Bone marrow (tissue), 2 donors: Measurements from ENCODE around the gene CABLES1.
"Not testable (repeated sequence)": the region's sequence is repeated elsewhere in the genome, so short reads cannot be mapped to it uniquely, and the experiment has no call there.

Source experiments
- DNase-seq, 2 donors: peaks; one replicate each; lab custom pipeline; 2025; lab: John Stamatoyannopoulos, UW

Gene CABLES1

GRCh38 chr18:23109163-23109562, 26.1 kb upstream of the CABLES1 start:
- not testable (repeated sequence) for DNase-seq

- no peak for DNase-seq
Observed at GRCh38 chr18:23113576-23113975, 21.7 kb upstream of the CABLES1 start.

- DNase-seq, result no peak
Observed at GRCh38 chr18:23114171-23114881, 21.0 kb upstream of the CABLES1 start.

- no peak for DNase-seq
Observed at GRCh38 chr18:23114911-23115310, 20.4 kb upstream of the CABLES1 start.

GRCh38 chr18:23115683-23116096, 19.6 kb upstream of the CABLES1 start:
- DNase-seq, result no peak

- no peak for DNase-seq
Observed at GRCh38 chr18:23121133-23121532, 14.2 kb upstream of the CABLES1 start.

- no peak for DNase-seq
Observed at GRCh38 chr18:23122334-23123229, 12.7 kb upstream of the CABLES1 start.

- no peak for DNase-seq
Observed at GRCh38 chr18:23126376-23127056, 8.8 kb upstream of the CABLES1 start.

GRCh38 chr18:23127090-23127489, 8.2 kb upstream of the CABLES1 start:
- DNase-seq, result no peak

GRCh38 chr18:23129355-23130002, 5.8 kb upstream of the CABLES1 start:
- DNase-seq, result no peak

- DNase-seq, result peak in 1 of 2 donors; percentile 57
Observed at GRCh38 chr18:23131693-23132319, 3.5 kb upstream of the CABLES1 start.

- no peak for DNase-seq
Observed at GRCh38 chr18:23133860-23134779, 1.2 kb upstream of the CABLES1 start.

- no peak for DNase-seq
Observed at GRCh38 chr18:23135550-23136325, 453 bp downstream of the CABLES1 start.

GRCh38 chr18:23136326-23137096, 1.2 kb downstream of the CABLES1 start:
- DNase-seq, result peak in 1 of 2 donors; percentile 52

GRCh38 chr18:23137097-23137635, 1.9 kb downstream of the CABLES1 start:
- DNase-seq, result no peak

- DNase-seq, result no peak
Observed at GRCh38 chr18:23137788-23138216, 2.5 kb downstream of the CABLES1 start.

- DNase-seq, result no peak
Observed at GRCh38 chr18:23138471-23138870, 3.2 kb downstream of the CABLES1 start.
